GM12874 (cell line): Measurements from ENCODE around the gene IL20RA.

ENCODE experiments used
- TF ChIP-seq, protein P1 (sequence below): IDR thresholded peaks from 2 replicates; pipeline ENCODE4 v1.5.1; 2011; ENCODE audit warnings: low read depth, mild to moderate bottlenecking, control low read depth, low read length, moderate library complexity; ENCODE audit not compliant: insufficient read depth

IL20RA gene

GRCh38 chr6:136959471-136959891 is 85.3 kb downstream of the IL20RA start:
- TF ChIP-seq, protein P1, sequence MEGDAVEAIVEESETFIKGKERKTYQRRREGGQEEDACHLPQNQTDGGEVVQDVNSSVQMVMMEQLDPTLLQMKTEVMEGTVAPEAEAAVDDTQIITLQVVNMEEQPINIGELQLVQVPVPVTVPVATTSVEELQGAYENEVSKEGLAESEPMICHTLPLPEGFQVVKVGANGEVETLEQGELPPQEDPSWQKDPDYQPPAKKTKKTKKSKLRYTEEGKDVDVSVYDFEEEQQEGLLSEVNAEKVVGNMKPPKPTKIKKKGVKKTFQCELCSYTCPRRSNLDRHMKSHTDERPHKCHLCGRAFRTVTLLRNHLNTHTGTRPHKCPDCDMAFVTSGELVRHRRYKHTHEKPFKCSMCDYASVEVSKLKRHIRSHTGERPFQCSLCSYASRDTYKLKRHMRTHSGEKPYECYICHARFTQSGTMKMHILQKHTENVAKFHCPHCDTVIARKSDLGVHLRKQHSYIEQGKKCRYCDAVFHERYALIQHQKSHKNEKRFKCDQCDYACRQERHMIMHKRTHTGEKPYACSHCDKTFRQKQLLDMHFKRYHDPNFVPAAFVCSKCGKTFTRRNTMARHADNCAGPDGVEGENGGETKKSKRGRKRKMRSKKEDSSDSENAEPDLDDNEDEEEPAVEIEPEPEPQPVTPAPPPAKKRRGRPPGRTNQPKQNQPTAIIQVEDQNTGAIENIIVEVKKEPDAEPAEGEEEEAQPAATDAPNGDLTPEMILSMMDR, result no peak

DNA sequence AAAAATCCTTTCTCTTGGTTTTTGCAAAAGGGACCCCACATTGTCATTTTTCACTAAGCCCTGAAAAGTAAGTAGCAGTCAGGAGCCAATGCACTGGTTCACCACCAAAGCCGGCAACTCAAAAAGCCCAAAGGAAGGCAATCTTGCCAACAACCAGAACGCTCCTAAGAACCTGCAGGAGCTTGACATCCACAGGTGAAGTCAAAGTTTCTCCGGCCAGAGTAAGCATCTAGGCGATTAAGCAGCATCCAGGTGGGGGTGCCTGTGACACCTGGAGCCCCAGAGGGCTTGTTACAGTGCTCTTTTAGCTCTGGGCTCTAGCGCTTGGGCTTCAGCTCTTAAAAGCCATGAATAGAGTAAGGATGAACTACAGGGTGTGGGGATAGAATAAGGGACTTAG is 86.6 kb downstream of the IL20RA start:
- TF ChIP-seq, protein P1, result no peak

- TF ChIP-seq, protein P1, result no peak
Observed at GRCh38 chr6:136956590-136957544, 87.9 kb downstream of the IL20RA start.

GRCh38 chr6:136955123-136955522 is 89.6 kb downstream of the IL20RA start:
- TF ChIP-seq, protein P1, result no peak

DNA sequence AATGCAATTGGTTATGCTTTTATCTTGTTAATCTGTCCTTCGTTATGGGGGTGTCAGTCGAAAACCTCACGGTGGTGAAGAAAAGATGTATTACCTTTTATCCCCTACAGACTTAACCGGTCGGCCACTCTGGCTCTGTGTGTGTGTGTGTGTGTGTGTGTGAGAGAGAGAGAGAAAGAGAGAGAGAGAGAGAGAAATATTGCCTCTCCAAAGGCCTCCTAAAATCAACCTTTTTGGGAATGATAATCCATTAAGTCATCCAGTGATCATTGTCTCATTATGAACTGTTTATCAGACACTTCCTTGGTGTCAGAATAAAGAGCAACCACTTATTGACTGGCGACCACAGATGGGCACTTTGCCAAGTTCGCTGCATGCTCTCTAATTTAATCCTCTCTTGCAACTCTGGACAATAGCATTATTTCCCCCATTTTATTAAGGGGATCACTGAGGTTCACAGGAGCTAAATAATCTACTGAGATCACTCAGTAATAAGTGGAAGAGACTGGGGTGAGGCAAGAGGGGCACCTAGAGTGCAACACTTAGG is 92.0 kb downstream of the IL20RA start:
- TF ChIP-seq, protein P1, result no peak

GRCh38 chr6:136950436-136951126 is 94.2 kb downstream of the IL20RA start:
- TF ChIP-seq, protein P1, result no peak
